NB4 (cell line): ENCODE results near the gene PRIMA1.

Source experiments
- MYC ChIP-seq: IDR thresholded peaks from 2 replicates; pipeline ENCODE4 v1.6.1; 2011; ENCODE audit warnings: low read depth, low read length
- POLR2A ChIP-seq: IDR thresholded peaks from 2 replicates; pipeline ENCODE4 v1.6.1; 2011; ENCODE audit warnings: mild to moderate bottlenecking; ENCODE audit not compliant: insufficient read length; ENCODE audit errors: extremely low read depth
- TF ChIP-seq, protein P1 (sequence below): IDR thresholded peaks from one replicate; pipeline ENCODE4 v1.5.1; 2012; ENCODE audit warnings: low read depth, low read length
- TF ChIP-seq, protein P2 (sequence below): IDR thresholded peaks from 2 replicates; pipeline ENCODE4 v1.6.1; 2011; ENCODE audit warnings: low read depth, low read length

DNA sequence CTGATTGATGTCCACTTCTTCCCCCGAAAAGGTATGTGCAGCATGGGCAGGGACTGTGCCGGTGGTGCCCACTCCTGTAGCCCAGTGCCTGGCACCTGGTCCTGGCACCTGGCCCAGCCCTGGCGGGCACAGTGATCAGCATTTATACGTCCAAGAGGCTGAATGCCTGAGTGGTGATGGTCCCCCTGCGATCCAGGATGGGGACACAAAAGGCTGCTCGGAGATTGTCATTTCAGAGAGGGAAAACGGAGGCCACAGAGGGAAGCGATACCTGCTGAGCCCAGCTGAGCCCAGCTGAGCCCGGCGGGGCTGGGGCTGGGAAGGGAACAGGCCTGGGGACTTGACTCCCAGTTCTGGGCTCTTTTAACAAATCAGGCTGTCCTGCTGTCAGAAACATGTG lies 55.8 kb downstream of the PRIMA1 start:
- TF ChIP-seq POLR2A: no peak
- TF ChIP-seq, protein P1, sequence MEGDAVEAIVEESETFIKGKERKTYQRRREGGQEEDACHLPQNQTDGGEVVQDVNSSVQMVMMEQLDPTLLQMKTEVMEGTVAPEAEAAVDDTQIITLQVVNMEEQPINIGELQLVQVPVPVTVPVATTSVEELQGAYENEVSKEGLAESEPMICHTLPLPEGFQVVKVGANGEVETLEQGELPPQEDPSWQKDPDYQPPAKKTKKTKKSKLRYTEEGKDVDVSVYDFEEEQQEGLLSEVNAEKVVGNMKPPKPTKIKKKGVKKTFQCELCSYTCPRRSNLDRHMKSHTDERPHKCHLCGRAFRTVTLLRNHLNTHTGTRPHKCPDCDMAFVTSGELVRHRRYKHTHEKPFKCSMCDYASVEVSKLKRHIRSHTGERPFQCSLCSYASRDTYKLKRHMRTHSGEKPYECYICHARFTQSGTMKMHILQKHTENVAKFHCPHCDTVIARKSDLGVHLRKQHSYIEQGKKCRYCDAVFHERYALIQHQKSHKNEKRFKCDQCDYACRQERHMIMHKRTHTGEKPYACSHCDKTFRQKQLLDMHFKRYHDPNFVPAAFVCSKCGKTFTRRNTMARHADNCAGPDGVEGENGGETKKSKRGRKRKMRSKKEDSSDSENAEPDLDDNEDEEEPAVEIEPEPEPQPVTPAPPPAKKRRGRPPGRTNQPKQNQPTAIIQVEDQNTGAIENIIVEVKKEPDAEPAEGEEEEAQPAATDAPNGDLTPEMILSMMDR: no peak
- TF ChIP-seq, protein P2, sequence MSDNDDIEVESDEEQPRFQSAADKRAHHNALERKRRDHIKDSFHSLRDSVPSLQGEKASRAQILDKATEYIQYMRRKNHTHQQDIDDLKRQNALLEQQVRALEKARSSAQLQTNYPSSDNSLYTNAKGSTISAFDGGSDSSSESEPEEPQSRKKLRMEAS: no peak
- TF ChIP-seq MYC: no peak
